ENCODE measurements around the gene FITM1. TPM values are rescaled to one million over a fixed set of nuclear protein-coding genes. Genes with fewer than 3 reads are reported as not detected.

The FITM1 gene
- polyA plus RNA-seq, 2 of the 4 experiments (the other 2 are of a cell fraction), result 0.06 TPM; not detected in 1

DNA sequence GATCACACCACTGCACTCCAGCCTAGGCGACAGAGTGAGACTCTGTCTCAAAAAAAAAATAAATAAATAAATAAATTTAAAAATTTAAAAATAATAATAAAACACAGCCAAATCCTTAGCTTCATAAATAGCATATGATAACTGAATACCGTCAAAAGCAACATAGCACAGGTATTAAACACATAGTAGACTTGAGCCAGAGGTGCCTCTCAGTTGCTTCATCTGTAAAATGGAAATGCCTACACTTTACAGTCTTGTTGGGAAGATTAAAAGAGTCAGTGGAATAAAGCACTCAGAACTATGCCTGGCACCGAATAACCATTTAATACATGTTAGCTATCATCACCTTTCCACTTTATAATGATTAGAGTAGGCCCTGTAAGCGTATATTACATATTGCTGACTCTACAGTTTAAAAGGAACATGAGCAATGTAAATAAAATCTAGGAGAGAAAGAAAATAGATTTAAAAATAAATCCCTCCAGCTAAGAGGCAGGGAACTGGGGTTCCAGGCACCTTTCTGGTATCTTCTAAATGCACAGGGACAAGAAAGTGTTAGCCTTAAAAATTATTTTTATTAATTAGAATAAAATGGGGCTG lies 23.7 kb upstream of the FITM1 start:
- CTCF ChIA-PET, result interaction anchor here (1.5 to 13.3 kb wide), 8 partner anchors 11 to 92 kb away, joined by 3 to 244 read pairs (median 24); partner anchors contain the start of genes IRF9, PCK2, PSME2 and RNF31
- WGBS (ENCODE audit: missing lambda C conversion rate), result 77% methylated on average over 4 of the region's 4 CpGs
- Histone ChIP-seq H3K4me2 (no peak overlapping the region), H3K4me3 (no peak overlapping the region), H3K4me1 (peaks cover 6% of the 10 kb centered on the region; the same call in 1 of the 3 replicates), H3K9me3 (no peaks in the 10 kb centered on the region), H3K27ac (no peak overlapping the region)
- ATAC-seq (no peak), FAIRE-seq (no peak), DNase-seq (ENCODE audit: low read depth in 1 of 2, low spot score in 1 of 2) (no peak)
- TF ChIP-seq, protein P1, sequence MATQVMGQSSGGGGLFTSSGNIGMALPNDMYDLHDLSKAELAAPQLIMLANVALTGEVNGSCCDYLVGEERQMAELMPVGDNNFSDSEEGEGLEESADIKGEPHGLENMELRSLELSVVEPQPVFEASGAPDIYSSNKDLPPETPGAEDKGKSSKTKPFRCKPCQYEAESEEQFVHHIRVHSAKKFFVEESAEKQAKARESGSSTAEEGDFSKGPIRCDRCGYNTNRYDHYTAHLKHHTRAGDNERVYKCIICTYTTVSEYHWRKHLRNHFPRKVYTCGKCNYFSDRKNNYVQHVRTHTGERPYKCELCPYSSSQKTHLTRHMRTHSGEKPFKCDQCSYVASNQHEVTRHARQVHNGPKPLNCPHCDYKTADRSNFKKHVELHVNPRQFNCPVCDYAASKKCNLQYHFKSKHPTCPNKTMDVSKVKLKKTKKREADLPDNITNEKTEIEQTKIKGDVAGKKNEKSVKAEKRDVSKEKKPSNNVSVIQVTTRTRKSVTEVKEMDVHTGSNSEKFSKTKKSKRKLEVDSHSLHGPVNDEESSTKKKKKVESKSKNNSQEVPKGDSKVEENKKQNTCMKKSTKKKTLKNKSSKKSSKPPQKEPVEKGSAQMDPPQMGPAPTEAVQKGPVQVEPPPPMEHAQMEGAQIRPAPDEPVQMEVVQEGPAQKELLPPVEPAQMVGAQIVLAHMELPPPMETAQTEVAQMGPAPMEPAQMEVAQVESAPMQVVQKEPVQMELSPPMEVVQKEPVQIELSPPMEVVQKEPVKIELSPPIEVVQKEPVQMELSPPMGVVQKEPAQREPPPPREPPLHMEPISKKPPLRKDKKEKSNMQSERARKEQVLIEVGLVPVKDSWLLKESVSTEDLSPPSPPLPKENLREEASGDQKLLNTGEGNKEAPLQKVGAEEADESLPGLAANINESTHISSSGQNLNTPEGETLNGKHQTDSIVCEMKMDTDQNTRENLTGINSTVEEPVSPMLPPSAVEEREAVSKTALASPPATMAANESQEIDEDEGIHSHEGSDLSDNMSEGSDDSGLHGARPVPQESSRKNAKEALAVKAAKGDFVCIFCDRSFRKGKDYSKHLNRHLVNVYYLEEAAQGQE (IDR thresholded peaks at IDR 0.05), result no peak
- TF ChIP-seq MAFK (IDR thresholded peaks at IDR 0.05; ENCODE audit: partially characterized antibody), result peak; percentile 92
- POLR2A ChIA-PET, result interaction anchor here (1.1 to 6.1 kb wide), 3 partner anchors 8 to 29 kb away, joined by 3 to 38 read pairs (median 26); partner anchors contain the start of genes DCAF11, NRL, PCK2 and PSME1

DNA sequence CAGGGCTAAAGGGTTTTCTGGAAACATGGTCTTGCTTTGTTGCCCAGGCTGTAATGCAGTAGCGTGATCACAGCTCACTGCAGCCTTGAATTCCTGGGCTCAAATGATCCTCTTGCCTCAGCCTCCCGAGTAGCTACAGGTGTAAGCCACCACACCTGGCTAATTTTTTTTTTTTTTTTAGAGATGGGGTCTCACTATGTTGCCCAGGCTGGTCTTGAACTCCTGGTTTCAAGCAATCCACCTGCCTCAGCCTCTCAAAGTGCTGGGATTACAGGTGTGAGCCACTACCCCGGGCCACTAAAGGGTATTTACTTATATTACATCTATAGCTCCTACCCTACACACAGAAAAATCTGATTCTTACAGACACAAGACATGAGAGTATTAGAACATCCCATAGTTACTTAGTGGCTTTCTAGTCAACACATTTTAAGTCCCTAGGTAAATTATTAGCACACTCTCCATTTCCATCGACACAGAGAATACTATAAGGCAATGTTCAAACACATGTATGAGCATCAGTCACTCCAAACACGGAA lies 22.1 kb upstream of the FITM1 start:
- FAIRE-seq (no peak), ATAC-seq (peak in 1 of 2 experiments; percentile 56; a peak in 4 of 6 replicates)

More for the DNA sequence above, 22.1 kb upstream of the FITM1 start:
- Histone ChIP-seq H3K4me2 (peak overlapping the region; percentile 2; the same call in 1 of the 3 replicates), H3K4me1 (peaks cover 9% of the 10 kb centered on the region; the same call in 1 of the 3 replicates), H3K9me3 (no peaks in the 10 kb centered on the region), H3K27ac (no peak overlapping the region), H3K4me3 (no peak overlapping the region)
- DNase-seq (ENCODE audit: low read depth in 1 of 2, low spot score in 1 of 2), result no peak
- TF ChIP-seq, protein P2, sequence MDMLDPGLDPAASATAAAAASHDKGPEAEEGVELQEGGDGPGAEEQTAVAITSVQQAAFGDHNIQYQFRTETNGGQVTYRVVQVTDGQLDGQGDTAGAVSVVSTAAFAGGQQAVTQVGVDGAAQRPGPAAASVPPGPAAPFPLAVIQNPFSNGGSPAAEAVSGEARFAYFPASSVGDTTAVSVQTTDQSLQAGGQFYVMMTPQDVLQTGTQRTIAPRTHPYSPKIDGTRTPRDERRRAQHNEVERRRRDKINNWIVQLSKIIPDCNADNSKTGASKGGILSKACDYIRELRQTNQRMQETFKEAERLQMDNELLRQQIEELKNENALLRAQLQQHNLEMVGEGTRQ (IDR thresholded peaks at IDR 0.05), result no peak
- TF ChIP-seq, protein P1 (IDR thresholded peaks at IDR 0.05), result no peak
- TF ChIP-seq ZFP36 (IDR thresholded peaks at IDR 0.05; ENCODE audit: borderline replicate concordance, partially characterized antibody) (no peak), POLR2AphosphoS2 (conservative IDR thresholded peaks at IDR 0.05; ENCODE audit: low read length) (no peak), HDAC2 (IDR thresholded peaks at IDR 0.05) (no peak), CBX8 (IDR thresholded peaks at IDR 0.05) (no peak)
- TF ChIP-seq, protein P3, sequence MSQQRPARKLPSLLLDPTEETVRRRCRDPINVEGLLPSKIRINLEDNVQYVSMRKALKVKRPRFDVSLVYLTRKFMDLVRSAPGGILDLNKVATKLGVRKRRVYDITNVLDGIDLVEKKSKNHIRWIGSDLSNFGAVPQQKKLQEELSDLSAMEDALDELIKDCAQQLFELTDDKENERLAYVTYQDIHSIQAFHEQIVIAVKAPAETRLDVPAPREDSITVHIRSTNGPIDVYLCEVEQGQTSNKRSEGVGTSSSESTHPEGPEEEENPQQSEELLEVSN (IDR thresholded peaks at IDR 0.05; ENCODE audit: borderline replicate concordance, low read depth), result no peak
- TF ChIP-seq, protein P4, sequence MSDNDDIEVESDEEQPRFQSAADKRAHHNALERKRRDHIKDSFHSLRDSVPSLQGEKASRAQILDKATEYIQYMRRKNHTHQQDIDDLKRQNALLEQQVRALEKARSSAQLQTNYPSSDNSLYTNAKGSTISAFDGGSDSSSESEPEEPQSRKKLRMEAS (IDR thresholded peaks at IDR 0.05), result no peak
- TF ChIP-seq, protein P5, sequence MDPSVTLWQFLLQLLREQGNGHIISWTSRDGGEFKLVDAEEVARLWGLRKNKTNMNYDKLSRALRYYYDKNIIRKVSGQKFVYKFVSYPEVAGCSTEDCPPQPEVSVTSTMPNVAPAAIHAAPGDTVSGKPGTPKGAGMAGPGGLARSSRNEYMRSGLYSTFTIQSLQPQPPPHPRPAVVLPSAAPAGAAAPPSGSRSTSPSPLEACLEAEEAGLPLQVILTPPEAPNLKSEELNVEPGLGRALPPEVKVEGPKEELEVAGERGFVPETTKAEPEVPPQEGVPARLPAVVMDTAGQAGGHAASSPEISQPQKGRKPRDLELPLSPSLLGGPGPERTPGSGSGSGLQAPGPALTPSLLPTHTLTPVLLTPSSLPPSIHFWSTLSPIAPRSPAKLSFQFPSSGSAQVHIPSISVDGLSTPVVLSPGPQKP (IDR thresholded peaks at IDR 0.05; ENCODE audit: low read depth, low read length), result no peak
- TF ChIP-seq, protein P6, sequence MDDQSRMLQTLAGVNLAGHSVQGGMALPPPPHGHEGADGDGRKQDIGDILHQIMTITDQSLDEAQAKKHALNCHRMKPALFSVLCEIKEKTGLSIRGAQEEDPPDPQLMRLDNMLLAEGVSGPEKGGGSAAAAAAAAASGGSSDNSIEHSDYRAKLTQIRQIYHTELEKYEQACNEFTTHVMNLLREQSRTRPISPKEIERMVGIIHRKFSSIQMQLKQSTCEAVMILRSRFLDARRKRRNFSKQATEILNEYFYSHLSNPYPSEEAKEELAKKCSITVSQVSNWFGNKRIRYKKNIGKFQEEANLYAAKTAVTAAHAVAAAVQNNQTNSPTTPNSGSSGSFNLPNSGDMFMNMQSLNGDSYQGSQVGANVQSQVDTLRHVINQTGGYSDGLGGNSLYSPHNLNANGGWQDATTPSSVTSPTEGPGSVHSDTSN (IDR thresholded peaks at IDR 0.05), result no peak
- CTCF ChIA-PET, result interaction anchor here (0.6 to 13.3 kb wide), 40 partner anchors 10 to 381 kb away, joined by 3 to 244 read pairs (median 5); partner anchors contain the start of genes CIDEB, EMC9, IRF9 and PCK2
- 17% methylated on average over 5 of the region's 5 CpGs for WGBS (ENCODE audit: missing lambda C conversion rate)
- POLR2A ChIA-PET, result interaction anchor here (0.6 to 6.1 kb wide), 7 partner anchors 8 to 50 kb away, joined by 3 to 38 read pairs (median 7); partner anchors contain the start of genes EMC9, PCK2 and PSME1

All from A549 (cell line).